Panc1 (cell line): Measurements from ENCODE around the gene HES5. TPM values are rescaled to one million over a fixed set of nuclear protein-coding genes. Genes with fewer than 3 reads are reported as not detected.
A peak's percentile ranks its signal among the peaks of the same experiment; 100 is the strongest.

Experiments used
- ATAC-seq: fragments of 200-7000 bp; cut with Tn5 transposase; 2 replicates; pipeline ENCODE4 v1.9.1; 2020; ENCODE audit warnings: mild to moderate bottlenecking, moderate library complexity
- BruUV-seq: library from RNA; stranded (reverse); fragments of 400-500 nt; replicated peaks from 2 replicates; lab custom pipeline; 2021; lab: Mats Ljungman, UMichigan
- CTCF ChIA-PET: fragments of 300-600 bp; sonication (Branson Sonifier 250); formaldehyde crosslinking; loops from one replicate; lab custom pipeline; 2022; ENCODE audit warnings: antibody characterized with exemption; lab: Charles Lee
- POLR2A ChIA-PET: fragments of 300-600 bp; sonication (Branson Sonifier 250); formaldehyde crosslinking; loops from one replicate; lab custom pipeline; 2022; ENCODE audit warnings: antibody characterized with exemption; lab: Charles Lee
- DNase-seq: peaks from one replicate; pipeline ENCODE4 v3.0.0-alpha.2; 2010; ENCODE audit warnings: low read depth, low spot score
- H3K27ac ChIP-seq: 2 replicates; pipeline ENCODE4 v1.5.1; 2011; ENCODE audit warnings: mild to moderate bottlenecking, low read length, inconsistent platforms
- H3K27me3 ChIP-seq: fragments of 200-500 bp; sonication (Bioruptor generic); 2 replicates; pipeline ENCODE4 v1.6.0; 2014; ENCODE audit warnings: low read length, inconsistent platforms; ENCODE audit not compliant: control insufficient read depth, insufficient read depth
- H3K36me3 ChIP-seq: fragments of 200-500 bp; sonication (Bioruptor generic); 2 replicates; pipeline ENCODE4 v1.5.1; 2014; ENCODE audit warnings: inconsistent platforms, mild to moderate bottlenecking, low read length, moderate library complexity; ENCODE audit not compliant: control insufficient read depth, insufficient read depth
- H3K4me1 ChIP-seq: 2 replicates; pipeline ENCODE4 v1.5.1; 2011; ENCODE audit warnings: inconsistent platforms, mild to moderate bottlenecking, low read length, moderate library complexity; ENCODE audit not compliant: control insufficient read depth, insufficient read depth
- H3K4me3 ChIP-seq, 2 experiments: 2 replicates each; pipeline ENCODE4 v1.5.1; 2011 to 2012; ENCODE audit warnings: low read depth in 2 of 2, low read length in 2 of 2, mild to moderate bottlenecking in 2 of 2, inconsistent platforms in 1 of 2, moderate library complexity in 1 of 2
- H3K9me3 ChIP-seq: fragments of 200-500 bp; sonication (Bioruptor generic); 2 replicates; pipeline ENCODE4 v1.5.1; 2014; ENCODE audit warnings: low read depth, mild to moderate bottlenecking, inconsistent platforms, low read length, moderate library complexity; ENCODE audit not compliant: control insufficient read depth, insufficient read depth
- CTCF ChIP-seq: fragments of 450-650 bp; IDR thresholded peaks from 2 replicates; pipeline ENCODE4 v1.5.1; 2017; ENCODE audit warnings: mild to moderate bottlenecking
- POLR2AphosphoS5 ChIP-seq: IDR thresholded peaks from 2 replicates; pipeline ENCODE4 v1.6.1; 2012; ENCODE audit warnings: mild to moderate bottlenecking, low read depth, low read length, moderate library complexity
- REST ChIP-seq, 2 experiments: IDR thresholded peaks; 2 replicates each; pipeline ENCODE4 v1.6.1; 2011 to 2012; ENCODE audit warnings: low read depth in 2 of 2, control low read depth in 1 of 2, low read length in 1 of 2, mild to moderate bottlenecking in 1 of 2, moderate library complexity in 1 of 2; ENCODE audit not compliant: insufficient read depth in 1 of 2
- SIN3A ChIP-seq: IDR thresholded peaks from 2 replicates; pipeline ENCODE4 v1.6.1; 2012; ENCODE audit warnings: low read depth, mild to moderate bottlenecking, low read length, moderate library complexity, borderline replicate concordance; ENCODE audit not compliant: insufficient read depth
- TCF7L2 ChIP-seq: IDR thresholded peaks from 2 replicates; pipeline ENCODE4 v1.6.1; 2011; ENCODE audit warnings: mild to moderate bottlenecking, low read depth, low read length, inconsistent platforms
- in situ Hi-C: cut with HindIII; loops from 2 replicates; pipeline ENCODE4 v1.10.0; 2016; ENCODE audit warnings: low sequenced_read_pairs, low pct_unique_long_range_greater_than_20kb
- intact Hi-C: fragments of 100-400 bp; cut with micrococcal nuclease; formaldehyde crosslinking; loops from one replicate; pipeline ENCODE4 v1.10.0; 2022; ENCODE audit not compliant: unreplicated experiment
- total RNA-seq: library from RNA; stranded (reverse); gene quantifications from one replicate; pipeline ENCODE4 v1.2.1, GENCODE V29; 2021; ENCODE audit not compliant: unreplicated experiment

The HES5 gene
- total RNA-seq, 1 experiment from 2014 or later: not detected

GRCh38 chr1:2548068-2548589, 18.1 kb upstream of the HES5 start:
- H3K4me3 ChIP-seq: peak overlapping the region; percentile 60 to 76; a peak in 3 of 4 replicates
- POLR2A ChIA-PET: interaction anchor here (0.6 kb wide), 2 partner anchors 53 to 1125 kb away, joined by 5 read pairs; no protein-coding TSS in a partner anchor
- DNase-seq: no peak
- no peaks in the 10 kb centered on the region for H3K27me3 ChIP-seq
- in situ Hi-C loops: no loop called here
- no TSS peak for BruUV-seq
- no peaks in the 10 kb centered on the region for H3K36me3 ChIP-seq
- peaks cover 46% of the 10 kb centered on the region for H3K4me1 ChIP-seq
- CTCF ChIA-PET: interaction anchor here (0.6 to 1.8 kb wide), 4 partner anchors 78 to 141 kb away, joined by 3 to 7 read pairs (median 3); no protein-coding TSS in a partner anchor
- ATAC-seq: peak; percentile 54
- TF ChIP-seq SIN3A: no peak
- no peak; the same call in 1 of the 2 replicates for TF ChIP-seq POLR2AphosphoS5
- 0 out of 4 replicates have a peak, but pooled peaks of 1 of the 2 experiments have one; percentile 40 for TF ChIP-seq REST (IDR thresholded peaks at IDR 0.05; ENCODE audit: insufficient read depth in 1 of 2, low read depth in 2 of 2, low read length in 1 of 2)
- TF ChIP-seq CTCF: peak; percentile 97
- H3K9me3 ChIP-seq: no peaks in the 10 kb centered on the region
- intact Hi-C loops: loop anchor here (10.0 kb wide), 1 partner anchor 83 kb away; no protein-coding TSS in a partner anchor
- H3K27ac ChIP-seq: peak overlapping the region; percentile 79

- DNase-seq: no peak
- in situ Hi-C loops: no loop called here
- Histone ChIP-seq H3K27ac (peak overlapping the region; percentile 79), H3K9me3 (no peaks in the 10 kb centered on the region), H3K27me3 (no peaks in the 10 kb centered on the region), H3K4me1 (peaks cover 52% of the 10 kb centered on the region), H3K36me3 (no peaks in the 10 kb centered on the region), H3K4me3 (peak overlapping the region; percentile 60 to 76)
- no TSS peak for BruUV-seq
- ChIA-PET CTCF (interaction anchor here (0.6 to 1.8 kb wide), 5 partner anchors 9 to 156 kb away, joined by 3 to 7 read pairs (median 3); partner anchors contain the start of genes MORN1 and RER1), POLR2A (no interaction called here)
- TF ChIP-seq TCF7L2 (no peak), POLR2AphosphoS5 (0 out of 2 replicates have a peak, but pooled peaks have one; percentile 21)
- ATAC-seq: no peak
- intact Hi-C loops: loop anchor here (2.0 to 10.0 kb wide), 2 partner anchors 83 to 135 kb away; partner anchors contain the start of gene PEX10
Observed at GRCh38 chr1:2547210-2548067, 17.4 kb upstream of the HES5 start.
